Bronchial epithelial cell (primary cell): ENCODE measurements around the gene CDK6. TPM values are rescaled to one million over a fixed set of nuclear protein-coding genes. Genes with fewer than 3 reads are reported as not detected.
A peak's percentile ranks its signal among the peaks of the same experiment; 100 is the strongest.

Source experiments
- DNase-seq: peaks from one replicate; pipeline ENCODE4 v3.0.0-alpha.2; 2010; ENCODE audit warnings: low read depth
- FAIRE-seq: peaks from 2 replicates; lab custom pipeline; 2011; peaks lifted over from hg19 to GRCh38; lab: Jason Lieb, UNC
- H3K27me3 ChIP-seq: 2 replicates; pipeline ENCODE4 v1.5.1; 2011; ENCODE audit warnings: low read length; ENCODE audit not compliant: control insufficient read depth, insufficient read depth
- H3K36me3 ChIP-seq: 2 replicates; pipeline ENCODE4 v1.5.1; 2011; ENCODE audit warnings: low read length; ENCODE audit not compliant: control insufficient read depth, insufficient read depth
- H3K4me3 ChIP-seq: 2 replicates; pipeline ENCODE4 v1.5.1; 2011; ENCODE audit warnings: mild to moderate bottlenecking, low read depth, low read length, control low read depth
- total RNA-seq: library from RNA; depleted of rRNA; stranded (reverse); fragments of >200 nt; gene quantifications from 2 replicates; pipeline ENCODE4 v1.2.1, GENCODE V29; 2014
- TF ChIP-seq, protein P1 (sequence below): IDR thresholded peaks from 2 replicates; pipeline ENCODE4 v1.5.1; 2011; ENCODE audit warnings: mild to moderate bottlenecking, moderate library complexity, low read length, control low read depth, inconsistent platforms; ENCODE audit not compliant: insufficient read depth, severe bottlenecking

CDK6 gene
- total RNA-seq, 1 donor from 2014 or later, result 52.9 TPM

DNA sequence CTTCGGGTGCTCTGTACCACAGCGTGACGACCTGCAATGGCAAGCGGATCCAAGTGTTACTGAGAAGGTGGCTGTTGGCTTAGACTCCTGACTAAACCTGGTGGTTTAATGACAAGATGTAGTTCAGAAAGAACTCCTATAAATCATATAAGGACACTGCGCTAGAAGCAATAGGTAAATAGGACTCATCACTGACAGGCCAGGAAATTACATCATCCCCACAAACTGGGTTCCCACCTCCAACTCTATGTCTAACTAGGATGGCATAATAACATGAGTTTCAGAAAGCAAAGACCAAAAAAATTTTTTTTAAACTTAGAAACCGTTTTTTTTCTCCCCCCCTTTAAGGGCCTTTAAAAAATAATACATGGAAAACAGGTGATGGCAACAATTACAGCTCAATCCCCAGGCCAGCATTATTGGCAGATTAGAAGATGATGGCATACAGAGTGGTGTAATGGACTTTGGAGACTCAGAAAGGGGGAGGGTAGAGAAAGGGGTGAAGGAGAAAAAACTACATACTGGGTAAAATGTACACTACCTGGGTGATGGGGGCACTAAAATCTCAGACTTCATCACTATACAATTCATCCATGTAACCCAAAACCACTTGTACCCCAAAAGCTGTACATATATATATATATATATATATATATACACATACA is 164.7 kb downstream of the CDK6 start:
- H3K27me3 ChIP-seq, result no peaks in the 10 kb centered on the region
- no peak overlapping the region for H3K4me3 ChIP-seq
- TF ChIP-seq, protein P1, sequence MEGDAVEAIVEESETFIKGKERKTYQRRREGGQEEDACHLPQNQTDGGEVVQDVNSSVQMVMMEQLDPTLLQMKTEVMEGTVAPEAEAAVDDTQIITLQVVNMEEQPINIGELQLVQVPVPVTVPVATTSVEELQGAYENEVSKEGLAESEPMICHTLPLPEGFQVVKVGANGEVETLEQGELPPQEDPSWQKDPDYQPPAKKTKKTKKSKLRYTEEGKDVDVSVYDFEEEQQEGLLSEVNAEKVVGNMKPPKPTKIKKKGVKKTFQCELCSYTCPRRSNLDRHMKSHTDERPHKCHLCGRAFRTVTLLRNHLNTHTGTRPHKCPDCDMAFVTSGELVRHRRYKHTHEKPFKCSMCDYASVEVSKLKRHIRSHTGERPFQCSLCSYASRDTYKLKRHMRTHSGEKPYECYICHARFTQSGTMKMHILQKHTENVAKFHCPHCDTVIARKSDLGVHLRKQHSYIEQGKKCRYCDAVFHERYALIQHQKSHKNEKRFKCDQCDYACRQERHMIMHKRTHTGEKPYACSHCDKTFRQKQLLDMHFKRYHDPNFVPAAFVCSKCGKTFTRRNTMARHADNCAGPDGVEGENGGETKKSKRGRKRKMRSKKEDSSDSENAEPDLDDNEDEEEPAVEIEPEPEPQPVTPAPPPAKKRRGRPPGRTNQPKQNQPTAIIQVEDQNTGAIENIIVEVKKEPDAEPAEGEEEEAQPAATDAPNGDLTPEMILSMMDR, result no peak
- FAIRE-seq (no peak), DNase-seq (peak; percentile 55)
- H3K36me3 ChIP-seq, result peaks cover 2% of the 10 kb centered on the region

DNA sequence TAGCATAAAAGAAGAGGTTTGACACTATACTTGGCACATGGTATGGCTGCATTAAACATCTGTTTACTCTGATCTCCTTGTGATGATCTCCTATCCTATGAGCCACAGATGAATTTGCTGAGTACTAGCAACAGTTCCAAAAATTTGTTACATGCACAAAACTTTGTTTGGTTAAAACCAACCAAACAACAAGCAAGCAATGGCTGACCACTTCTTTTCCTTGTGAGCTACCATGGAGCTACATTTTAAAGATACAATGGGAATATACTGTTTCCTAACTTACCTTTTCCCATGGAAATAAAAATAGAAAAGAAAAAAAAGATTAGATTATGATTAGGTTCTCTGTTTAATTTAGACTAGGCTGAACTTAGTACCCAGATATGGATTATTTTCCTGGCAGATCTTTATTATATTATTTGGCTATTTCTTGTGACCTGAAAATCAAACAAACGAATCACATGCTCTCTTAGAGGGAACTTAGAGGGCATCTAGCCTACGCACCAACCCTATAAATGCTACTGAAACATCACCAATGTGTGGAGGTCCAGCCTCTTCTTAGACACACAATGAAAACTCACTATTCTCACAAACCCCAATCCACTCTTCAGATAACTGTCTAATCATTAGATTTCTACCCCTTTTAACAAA is 166.0 kb downstream of the CDK6 start:
- Histone ChIP-seq H3K4me3 (no peak overlapping the region), H3K27me3 (no peaks in the 10 kb centered on the region), H3K36me3 (peaks cover 5% of the 10 kb centered on the region)
- FAIRE-seq (no peak), DNase-seq (no peak)
- TF ChIP-seq, protein P1, result no peak

DNA sequence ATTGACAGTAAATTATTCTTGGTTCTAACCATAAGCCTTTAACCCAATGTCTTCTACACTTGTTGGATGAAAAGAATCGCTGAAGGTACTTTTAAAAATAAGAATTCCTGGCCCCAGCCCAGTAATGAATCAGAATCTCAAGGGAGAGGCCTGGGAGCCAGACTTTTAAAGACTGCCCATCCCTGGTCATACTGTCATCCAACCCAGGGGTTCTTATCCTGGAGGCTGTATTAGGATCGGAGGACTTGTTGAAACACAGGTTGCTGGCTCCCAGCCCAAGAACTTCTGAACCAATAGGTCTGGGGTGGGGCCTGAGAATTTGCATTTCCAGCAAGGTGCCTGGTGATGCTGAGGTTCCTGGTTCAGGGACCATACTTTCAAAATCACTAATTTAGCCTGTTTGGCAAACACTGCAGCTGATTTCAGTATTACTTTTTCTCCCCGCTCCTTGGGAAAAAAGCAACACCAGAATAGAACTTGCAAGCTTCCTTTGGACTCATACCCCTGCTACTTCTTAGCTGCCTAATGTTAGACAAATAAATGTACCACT is 166.7 kb downstream of the CDK6 start:
- H3K4me3 ChIP-seq, result no peak overlapping the region
- TF ChIP-seq, protein P1, result no peak
- H3K27me3 ChIP-seq, result no peaks in the 10 kb centered on the region
- peaks cover 5% of the 10 kb centered on the region for H3K36me3 ChIP-seq
- FAIRE-seq (no peak), DNase-seq (peak; percentile 85)

DNA sequence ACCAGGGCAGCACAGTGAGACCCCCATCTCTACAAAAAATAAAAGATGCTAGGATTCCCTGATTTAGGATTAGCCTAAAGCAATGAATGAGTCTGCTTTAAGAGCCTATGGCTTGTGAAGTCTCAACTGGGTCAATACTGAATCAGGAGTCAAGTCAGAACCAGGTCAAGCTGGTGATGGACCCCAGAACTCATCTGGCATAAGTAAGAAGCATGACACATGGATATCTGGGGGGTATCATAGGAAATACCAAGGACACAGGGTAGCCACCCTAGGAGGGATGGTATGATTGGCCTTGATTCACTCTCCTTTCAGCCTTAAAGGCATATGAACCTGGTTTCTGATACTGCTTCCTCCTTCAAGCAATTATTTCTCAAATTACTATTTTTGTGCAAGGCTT is 167.8 kb downstream of the CDK6 start:
- Histone ChIP-seq H3K27me3 (no peaks in the 10 kb centered on the region), H3K36me3 (peaks cover 6% of the 10 kb centered on the region), H3K4me3 (no peak overlapping the region)
- no peak for DNase-seq
- TF ChIP-seq, protein P1, result no peak
- no peak for FAIRE-seq

DNA sequence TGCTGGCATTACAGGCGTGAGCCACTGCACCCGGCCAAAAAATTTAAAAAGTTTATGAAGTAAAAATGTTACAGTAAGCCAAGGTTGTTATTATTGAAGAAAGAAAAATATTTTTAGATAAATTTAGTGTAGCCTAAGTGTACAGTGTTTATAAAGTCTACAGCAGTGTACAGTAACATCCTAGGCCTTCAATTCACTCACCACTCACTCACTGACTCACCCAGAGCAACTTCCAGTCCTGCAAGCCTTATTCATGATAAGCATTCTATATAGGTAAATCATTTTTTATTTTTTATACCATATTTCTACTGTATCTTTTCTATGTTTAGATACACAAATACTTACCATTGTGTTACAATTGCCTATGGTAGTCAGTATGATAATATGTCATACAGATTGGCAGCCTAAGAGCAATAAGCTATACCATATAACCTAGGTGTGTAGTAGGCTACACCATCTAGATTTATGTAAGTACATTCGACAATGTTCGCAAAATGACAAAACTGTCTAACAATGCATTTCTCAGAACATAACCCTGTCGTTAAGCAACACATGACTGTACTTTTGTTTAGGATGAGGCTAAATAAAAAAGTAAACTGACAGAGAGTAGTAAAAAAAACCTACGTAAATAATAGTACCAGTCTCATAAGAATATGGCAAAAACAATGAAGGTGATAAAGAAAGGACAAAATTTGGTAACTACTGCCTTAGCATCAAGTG is 168.4 kb downstream of the CDK6 start:
- no peaks in the 10 kb centered on the region for H3K27me3 ChIP-seq
- no peak overlapping the region for H3K4me3 ChIP-seq
- DNase-seq (peak; percentile 62), FAIRE-seq (no peak)
- TF ChIP-seq, protein P1, result no peak
- H3K36me3 ChIP-seq, result peaks cover 6% of the 10 kb centered on the region
